Duodenal mucosa (tissue), 2 donors: ENCODE measurements around the gene KIF3C.
"Not testable (repeated sequence)": the region's sequence is repeated elsewhere in the genome, so short reads cannot be mapped to it uniquely, and the experiment has no call there.

ENCODE experiments used
- H3K27ac ChIP-seq: one replicate; pipeline ENCODE4 v1.7.0; 2013; ENCODE audit warnings: low read depth, low read length
- H3K27me3 ChIP-seq, 2 donors: one replicate each; pipeline ENCODE4 v1.7.0; 2013; ENCODE audit warnings: low read length in 2 of 2, control low read depth in 1 of 2; ENCODE audit not compliant: insufficient read depth in 2 of 2, control insufficient read depth in 1 of 2
- H3K36me3 ChIP-seq, 2 donors: one replicate each; pipeline ENCODE4 v1.7.0; 2013; ENCODE audit warnings: low read length in 2 of 2, control low read depth in 1 of 2; ENCODE audit not compliant: insufficient read depth in 2 of 2, control insufficient read depth in 1 of 2
- H3K4me1 ChIP-seq, 2 donors: one replicate each; pipeline ENCODE4 v1.7.0; 2013; ENCODE audit warnings: low read length in 2 of 2, control low read depth in 1 of 2; ENCODE audit not compliant: insufficient read depth in 2 of 2, control insufficient read depth in 1 of 2
- H3K4me3 ChIP-seq, 2 donors: one replicate each; pipeline ENCODE4 v1.7.0; 2013; ENCODE audit warnings: low read length in 2 of 2, low read depth in 1 of 2
- H3K9ac ChIP-seq, 2 donors: one replicate each; pipeline ENCODE4 v1.7.0; 2013; ENCODE audit warnings: low read length in 2 of 2, low read depth in 1 of 2
- H3K9me3 ChIP-seq, 2 donors: one replicate each; pipeline ENCODE4 v1.7.0; 2013; ENCODE audit warnings: low read length in 2 of 2, control low read depth in 1 of 2; ENCODE audit not compliant: control insufficient read depth in 1 of 2

The KIF3C gene

DNA sequence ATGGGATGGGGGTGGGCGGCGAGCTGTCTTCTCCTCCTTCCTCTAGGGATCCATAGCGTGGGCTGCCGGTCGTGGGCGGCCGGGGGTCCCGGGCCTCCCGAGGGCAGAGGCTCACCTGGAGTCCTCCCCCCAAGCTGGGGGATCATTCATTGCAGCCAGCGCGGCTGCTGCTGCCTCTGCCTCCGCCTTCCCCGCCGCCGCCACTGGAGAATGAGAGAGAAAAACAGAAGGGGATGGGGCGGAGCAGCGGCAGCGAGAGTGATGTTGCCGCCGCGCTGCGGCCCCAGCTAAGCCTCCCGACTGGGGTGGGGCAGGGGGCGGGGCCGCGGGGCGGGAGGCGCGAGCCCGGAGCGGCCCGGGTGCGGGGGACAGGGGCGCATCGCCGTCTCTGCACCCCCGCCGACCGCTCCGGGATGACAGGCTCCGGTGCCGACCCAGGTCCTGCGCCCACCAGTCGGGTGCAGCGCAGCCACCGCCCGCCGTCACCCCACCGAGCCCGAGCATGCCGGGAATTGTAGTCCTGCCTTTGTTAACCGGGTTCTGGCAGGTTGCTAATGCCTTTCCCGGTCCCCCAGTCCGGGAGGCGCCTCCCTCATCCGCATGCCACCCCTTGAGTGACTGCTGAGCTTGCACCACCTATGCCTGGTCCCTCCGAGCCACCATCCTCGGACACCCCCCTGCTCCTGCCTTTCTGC, at the start of gene KIF3C:
TSS of gene KIF3C (minus strand) at position 225 of the 695 bp plus-strand sequence. CDS start 580 bp downstream, outside the sequence.
- Histone ChIP-seq H3K36me3 (no peaks in the 10 kb centered on the region), H3K27ac (no peak within 1 kb of the TSS), H3K27me3 (no peaks in the 10 kb centered on the region), H3K4me3 (peak within 1 kb of the TSS; percentile 72 to 76), H3K4me1 (peaks cover 0 to 11% of the 10 kb centered on the region in 2 donors), H3K9me3 (no peaks in the 10 kb centered on the region), H3K9ac (peak within 1 kb of the TSS; percentile 13 to 54)

DNA sequence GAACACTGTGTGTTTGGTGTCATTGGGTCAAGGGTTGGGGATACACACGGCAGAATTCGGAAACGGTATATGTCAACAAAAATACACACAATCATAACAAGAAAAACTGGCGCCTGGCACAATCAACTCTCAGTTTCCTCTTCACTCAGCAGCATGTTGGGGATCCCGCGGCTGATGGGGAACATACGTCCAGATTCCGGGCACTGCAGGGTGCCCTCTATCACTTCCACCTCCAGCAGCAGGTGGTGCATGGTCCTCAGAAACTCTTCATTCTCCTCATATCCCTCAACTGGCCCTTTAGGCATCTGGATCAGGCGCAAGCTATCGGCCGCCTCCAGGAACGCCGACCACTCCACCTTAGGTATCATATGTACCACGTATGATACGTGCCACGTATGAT, 45.8 kb upstream of the KIF3C start:
- H3K36me3 ChIP-seq, H3K4me3 ChIP-seq, H3K9me3 ChIP-seq, H3K4me1 ChIP-seq, H3K27me3 ChIP-seq, H3K9ac ChIP-seq, H3K27ac ChIP-seq: not testable (repeated sequence)

DNA sequence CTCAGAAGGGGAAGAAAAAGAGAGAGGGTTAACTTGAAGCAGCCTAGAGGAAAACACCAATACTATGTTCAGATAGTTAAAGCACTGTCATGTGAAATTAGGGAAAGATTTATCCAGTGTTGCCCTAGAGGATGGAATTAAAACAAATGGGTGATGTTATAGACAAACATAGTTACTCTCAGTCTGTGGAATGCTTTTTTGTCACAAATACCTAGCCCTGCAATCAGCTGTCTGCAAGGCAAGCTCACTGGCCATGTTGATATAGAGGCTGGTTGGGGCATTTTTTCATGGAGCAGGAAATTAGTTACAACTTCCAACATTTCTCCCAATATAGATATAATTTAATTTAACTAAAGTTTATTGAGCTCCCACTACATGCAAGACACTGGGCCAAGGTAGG, 43.2 kb upstream of the KIF3C start:
- Histone ChIP-seq H3K9me3 (no peaks in the 10 kb centered on the region), H3K36me3 (no peaks in the 10 kb centered on the region), H3K27me3 (no peaks in the 10 kb centered on the region), H3K4me1 (no peaks in the 10 kb centered on the region), H3K4me3 (no peak overlapping the region), H3K27ac (no peak overlapping the region), H3K9ac (no peak overlapping the region)

DNA sequence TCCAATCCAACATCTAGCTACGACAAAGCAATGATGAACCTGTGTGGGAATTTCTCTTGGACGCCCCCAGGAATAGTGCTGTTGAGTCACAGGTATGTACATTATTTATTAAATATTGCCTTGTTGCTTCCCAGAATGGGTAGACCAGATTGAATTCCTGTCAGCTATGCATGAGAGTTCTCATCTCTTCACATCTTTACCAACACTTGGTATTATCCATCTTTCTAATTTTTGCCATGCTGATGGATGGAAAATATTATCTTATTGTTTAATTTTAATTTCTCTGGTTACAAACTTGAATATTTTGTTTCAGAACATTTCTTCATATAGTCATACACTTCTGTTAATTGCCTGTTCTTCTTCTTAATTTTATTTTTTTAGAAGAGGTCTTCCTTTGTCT, 42.0 kb upstream of the KIF3C start:
- no peak overlapping the region for H3K27ac ChIP-seq
- no peaks in the 10 kb centered on the region for H3K36me3 ChIP-seq
- no peaks in the 10 kb centered on the region for H3K9me3 ChIP-seq
- no peaks in the 10 kb centered on the region for H3K4me1 ChIP-seq
- no peaks in the 10 kb centered on the region for H3K27me3 ChIP-seq
- H3K4me3 ChIP-seq, result no peak overlapping the region
- no peak overlapping the region for H3K9ac ChIP-seq

DNA sequence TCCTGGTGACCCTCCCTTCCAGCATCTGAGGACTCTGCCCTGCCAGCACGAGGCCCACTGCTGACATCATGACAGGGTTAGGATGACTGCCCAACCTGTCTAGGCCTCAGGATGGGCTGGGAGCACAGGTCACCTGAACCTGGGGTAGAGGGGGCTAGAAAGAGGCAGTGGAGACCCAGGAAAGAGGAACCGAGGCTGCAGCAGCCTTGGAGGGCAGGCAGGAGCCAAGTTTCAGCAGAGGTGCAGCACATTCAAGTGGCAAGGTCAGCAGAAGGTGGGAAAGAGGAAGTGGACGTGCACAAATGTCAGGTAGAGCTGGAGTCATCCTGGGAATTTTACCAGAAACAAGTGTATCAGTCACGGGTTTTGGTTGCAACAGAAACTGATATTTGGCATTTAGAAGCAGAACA, 37.9 kb upstream of the KIF3C start:
- Histone ChIP-seq H3K4me1 (peaks cover 6 to 16% of the 10 kb centered on the region in 2 donors), H3K4me3 (no peak overlapping the region), H3K27me3 (no peaks in the 10 kb centered on the region), H3K27ac (no peak overlapping the region), H3K9ac (no peak overlapping the region), H3K9me3 (no peaks in the 10 kb centered on the region), H3K36me3 (no peaks in the 10 kb centered on the region)

DNA sequence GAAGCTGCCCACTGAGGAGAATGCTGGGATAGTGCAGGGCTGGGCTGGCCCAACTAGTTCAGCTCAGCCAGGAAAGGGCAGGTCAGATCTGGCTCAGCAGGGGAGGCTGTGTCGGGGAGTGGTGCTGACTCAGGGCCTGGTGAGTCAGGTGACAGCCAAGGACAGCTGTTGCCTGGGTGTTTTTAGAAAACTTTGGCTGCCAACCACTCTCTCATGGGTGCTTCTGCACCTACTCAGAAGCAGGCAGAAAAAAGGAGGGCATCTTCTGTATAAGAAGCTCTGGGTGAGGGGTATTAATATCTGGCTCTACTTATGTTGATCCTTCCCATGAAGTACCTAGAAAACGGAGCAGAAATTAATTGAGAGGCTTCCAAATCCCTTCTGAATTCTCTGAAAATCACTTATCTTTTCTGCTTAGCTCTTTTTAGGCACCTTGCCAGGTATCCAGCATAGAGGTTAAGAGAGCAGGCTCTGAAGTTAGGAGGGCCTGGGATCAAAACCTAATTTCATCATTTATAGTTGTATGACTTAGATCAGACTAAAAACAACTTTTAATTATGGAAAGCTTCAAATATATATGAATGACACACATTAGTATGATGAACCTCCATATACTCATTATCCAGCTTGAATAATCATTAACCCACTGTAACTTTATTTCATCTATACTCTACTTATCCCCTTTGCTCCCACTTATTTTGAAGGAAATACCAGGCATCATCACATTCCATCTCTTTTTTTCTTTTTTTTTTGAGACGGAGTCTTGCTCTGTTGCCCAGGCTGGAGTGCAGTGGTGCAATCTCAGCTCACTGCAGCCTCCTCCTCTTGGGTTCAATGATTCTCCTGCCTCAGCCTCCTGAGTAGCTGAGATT, 36.1 kb upstream of the KIF3C start:
- Histone ChIP-seq H3K27ac (no peak overlapping the region), H3K4me1 (peaks cover 6 to 16% of the 10 kb centered on the region in 2 donors), H3K4me3 (no peak overlapping the region), H3K27me3 (no peaks in the 10 kb centered on the region), H3K9ac (peak overlapping the region in 1 of 2 donors; percentile 15), H3K36me3 (no peaks in the 10 kb centered on the region), H3K9me3 (no peaks in the 10 kb centered on the region)

DNA sequence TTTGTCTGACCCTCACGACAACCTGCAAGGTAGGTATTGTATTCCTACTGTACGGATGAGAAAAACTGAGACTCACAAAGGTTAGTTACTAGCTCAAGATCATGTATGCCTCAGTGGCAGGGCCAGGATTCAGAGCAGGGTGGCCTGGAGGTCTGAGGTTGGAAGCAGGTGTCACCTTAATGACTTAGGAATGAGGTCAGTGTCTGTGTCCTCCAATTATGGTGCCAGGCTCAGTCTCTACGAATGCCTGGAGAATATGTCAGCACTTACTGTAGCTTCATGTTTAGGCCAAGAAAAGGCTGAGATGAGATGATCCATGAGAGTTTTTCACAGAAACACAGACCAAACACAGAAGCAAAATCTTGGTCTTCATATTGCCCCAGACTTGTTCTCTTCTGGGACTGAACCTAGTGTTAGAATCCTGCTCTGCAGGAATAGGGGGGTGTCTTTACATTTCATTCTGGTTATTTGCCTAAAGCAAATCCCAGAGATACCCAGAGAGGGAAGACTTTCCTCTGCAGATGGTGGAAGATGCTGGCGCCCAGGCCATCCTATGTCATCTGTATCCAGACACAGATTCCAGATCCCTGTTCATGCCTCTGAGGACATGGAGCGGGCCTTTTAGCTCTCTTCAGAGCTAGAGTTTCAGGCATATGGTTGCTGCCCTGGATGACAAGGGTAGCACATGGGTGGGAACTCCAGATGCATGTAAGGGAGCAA, 35.3 kb upstream of the KIF3C start:
- H3K4me3 ChIP-seq, result no peak overlapping the region
- no peaks in the 10 kb centered on the region for H3K27me3 ChIP-seq
- peak overlapping the region in 1 of 2 donors; percentile 15 for H3K9ac ChIP-seq
- H3K27ac ChIP-seq, result no peak overlapping the region
- no peaks in the 10 kb centered on the region for H3K9me3 ChIP-seq
- no peaks in the 10 kb centered on the region for H3K36me3 ChIP-seq
- peaks cover 10 to 19% of the 10 kb centered on the region in 2 donors for H3K4me1 ChIP-seq

DNA sequence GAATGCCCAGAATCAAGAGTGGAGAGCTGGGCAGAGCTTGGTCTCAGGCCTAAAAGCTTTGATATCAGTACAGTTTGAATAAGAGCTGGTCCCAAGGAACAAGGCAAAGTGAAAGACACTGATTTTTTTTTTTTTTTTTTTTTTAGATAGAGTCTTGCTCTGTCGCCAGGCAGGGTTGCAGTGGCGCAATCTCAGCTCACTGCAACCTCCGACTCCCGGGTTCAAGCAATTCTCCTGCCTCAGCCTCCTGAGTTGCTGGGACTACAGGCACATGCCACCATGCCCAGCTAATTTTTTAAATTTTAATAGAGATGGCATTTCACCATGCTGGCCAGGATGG, 34.4 kb upstream of the KIF3C start:
- not testable (repeated sequence) for H3K9me3 ChIP-seq, H3K27ac ChIP-seq, H3K36me3 ChIP-seq, H3K27me3 ChIP-seq, H3K4me3 ChIP-seq, H3K9ac ChIP-seq
- H3K4me1 ChIP-seq, result peaks cover 19 to 28% of the 10 kb centered on the region in 2 donors

DNA sequence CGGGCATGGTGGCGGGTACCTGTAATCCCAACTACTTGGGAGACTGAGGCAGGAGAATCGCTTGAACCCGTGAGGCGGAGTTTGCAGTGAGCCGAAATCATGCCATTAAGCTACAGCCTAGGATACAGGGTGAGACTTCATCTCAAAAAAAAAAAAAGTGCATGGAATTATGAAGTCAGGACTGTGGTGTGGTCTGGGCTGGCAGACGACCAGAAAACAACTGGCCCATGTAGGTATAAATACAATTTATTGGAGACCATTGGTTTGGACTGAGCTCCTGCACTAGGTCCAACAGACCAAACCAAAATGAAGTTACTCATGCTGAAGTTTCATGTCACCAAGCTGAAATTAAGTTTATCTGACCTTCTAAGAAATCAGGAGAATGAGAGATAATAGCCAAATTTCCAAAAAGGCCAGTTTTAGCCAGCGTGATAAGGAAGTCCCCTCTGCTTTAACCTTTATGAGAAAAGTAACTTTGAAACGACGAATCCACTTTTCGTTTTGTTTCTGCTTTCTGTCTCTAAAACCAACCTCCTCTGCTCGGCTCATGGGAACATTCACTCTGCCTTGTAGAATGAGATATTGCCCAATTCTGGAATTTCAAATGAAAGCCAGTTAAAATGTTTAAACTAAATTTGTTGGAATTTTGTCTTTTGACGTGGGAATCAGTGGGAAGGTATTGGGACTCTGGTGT, 33.9 kb upstream of the KIF3C start:
- Histone ChIP-seq H3K4me1 (peaks cover 21 to 29% of the 10 kb centered on the region in 2 donors), H3K9me3 (no peaks in the 10 kb centered on the region), H3K27me3 (no peaks in the 10 kb centered on the region), H3K4me3 (no peak overlapping the region), H3K27ac (no peak overlapping the region), H3K9ac (no peak overlapping the region), H3K36me3 (no peaks in the 10 kb centered on the region)
